ENCODE results near the gene DYTN. TPM values are rescaled to one million over a fixed set of nuclear protein-coding genes. Genes with fewer than 3 reads are reported as not detected.
A peak's percentile ranks its signal among the peaks of the same experiment; 100 is the strongest.

DYTN gene
- polyA plus RNA-seq, 3 donors = 0.13 TPM; not detected in 2

DNA sequence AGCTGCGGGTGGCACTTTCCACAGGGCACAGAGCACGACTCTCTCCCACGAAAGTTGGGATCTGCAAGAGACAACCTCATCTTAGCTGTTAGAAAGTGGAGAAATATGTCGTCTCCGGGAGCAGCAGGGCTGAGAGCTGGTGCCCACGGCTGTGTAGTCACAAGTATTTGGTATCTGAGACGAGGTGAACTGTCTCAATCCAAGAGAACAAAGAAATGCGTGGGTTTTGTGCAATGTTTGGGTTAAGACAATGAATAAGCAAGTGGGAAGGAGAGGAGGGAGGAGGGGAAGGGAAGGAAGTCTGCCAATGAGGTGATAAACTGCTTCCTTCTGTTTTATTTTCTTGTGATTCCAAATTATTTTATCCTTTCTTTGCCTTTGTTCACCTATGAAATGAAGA lies 18.0 kb downstream of the DYTN start:
- DNase-seq = no peak

DNA sequence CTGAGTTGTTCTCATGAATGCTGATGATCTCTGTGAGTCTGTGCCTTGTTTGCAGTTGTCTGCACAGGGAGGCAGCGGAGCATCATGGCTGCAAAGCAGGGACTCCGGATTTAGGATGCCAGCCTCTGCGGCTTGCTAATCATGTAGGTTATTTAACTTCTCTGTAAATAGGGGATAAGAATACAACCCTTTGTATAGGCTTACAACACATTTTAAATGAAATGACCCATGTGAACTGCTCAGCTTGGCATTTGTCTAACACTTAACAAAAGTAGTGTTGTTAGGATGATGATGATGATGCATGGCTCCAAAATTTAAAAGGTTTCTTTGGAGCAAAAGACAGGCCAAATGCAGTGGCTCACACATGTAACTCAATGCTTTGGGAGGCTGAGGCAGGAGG lies 19.4 kb downstream of the DYTN start:
- no peak for DNase-seq

DNA sequence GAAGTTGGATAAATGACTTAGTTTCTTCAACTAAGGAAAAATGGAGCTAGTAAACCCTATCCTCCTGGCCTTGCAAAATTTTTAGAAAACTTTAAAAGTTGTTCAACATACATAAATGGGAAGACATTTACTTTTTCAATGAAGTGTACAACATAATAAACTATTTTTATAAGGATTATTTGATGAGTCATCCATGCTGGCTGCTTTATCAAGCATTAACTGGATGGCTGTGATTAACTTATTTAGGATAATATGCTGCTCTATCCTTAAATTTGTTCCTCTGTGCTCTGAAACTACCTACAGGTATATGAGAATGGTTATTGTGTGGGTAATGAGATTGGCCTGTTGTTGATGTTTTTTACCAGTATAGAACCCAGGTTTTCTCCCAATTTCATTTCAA lies 21.3 kb downstream of the DYTN start:
- no peak for DNase-seq

DNA sequence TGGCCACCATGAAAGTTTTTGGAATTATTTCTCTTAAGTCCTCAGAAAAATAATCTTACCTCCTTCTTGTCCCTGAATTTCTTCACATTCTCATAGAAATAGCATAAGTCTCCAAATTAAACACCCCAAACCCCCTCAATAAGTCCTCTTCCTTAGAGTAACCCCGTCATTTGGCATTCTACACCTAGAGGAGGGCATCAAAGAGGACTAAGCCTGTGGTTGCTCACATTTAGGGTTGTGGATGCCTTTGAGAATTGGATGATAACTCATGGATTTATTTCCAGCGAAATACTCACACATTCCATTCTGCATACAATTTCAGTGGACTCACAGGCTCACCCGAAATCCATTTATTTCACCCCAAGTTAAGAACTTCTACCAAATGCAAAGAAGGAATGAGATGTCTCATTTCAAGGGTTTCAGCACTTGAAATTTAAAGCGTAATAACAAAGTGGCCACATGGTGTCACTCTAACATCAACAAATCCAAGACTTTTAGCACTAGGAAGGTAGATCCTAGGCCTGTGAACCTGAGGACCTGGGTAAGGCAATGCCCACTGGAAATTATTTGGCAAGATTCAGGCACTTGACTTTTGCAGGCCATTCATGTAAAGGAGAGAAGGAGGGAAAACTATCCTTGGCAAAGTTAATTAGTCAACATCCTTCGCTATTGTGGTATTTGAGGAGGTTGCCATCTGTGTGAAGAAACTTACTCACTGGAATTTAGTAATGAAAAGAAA lies 24.6 kb downstream of the DYTN start:
- DNase-seq = peak; percentile 59

DNA sequence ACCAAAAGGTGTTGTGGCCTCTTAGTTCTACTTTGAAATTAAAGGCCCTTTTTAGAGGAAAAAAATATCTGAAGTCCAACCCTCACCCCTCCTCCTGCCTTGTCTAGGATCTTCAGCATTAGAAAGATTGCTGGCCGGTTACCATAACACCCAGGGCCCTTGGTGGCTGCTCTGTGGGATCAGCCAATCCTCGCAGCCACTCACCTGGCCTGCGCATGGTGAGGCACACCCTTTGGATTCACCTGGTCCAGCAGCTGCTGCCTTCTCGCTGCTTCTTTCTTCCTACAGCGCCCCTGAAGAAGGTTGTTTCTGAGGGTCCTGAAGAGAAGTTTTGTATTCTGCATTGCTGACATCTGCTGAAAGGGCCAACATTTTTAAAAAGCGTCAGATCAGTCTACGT lies 25.2 kb downstream of the DYTN start:
- DNase-seq = no peak

DNA sequence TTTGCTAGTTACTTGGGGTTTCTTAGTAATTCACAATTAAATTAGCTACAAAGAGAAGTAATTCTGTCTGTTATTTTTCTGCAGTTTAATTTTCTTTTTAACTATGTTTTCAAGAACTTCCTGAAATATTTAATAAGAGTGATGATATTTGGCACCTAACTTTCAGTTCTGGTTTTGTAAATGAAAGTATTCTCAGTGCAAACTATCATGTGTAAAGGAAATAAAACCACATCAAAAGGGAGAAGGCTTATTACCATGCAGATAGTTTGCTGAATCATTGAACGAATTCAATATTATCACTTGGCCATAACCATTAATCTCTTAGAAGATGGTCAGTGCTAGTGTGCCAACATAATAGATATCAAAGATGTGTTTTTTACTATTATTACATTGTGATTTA lies 29.2 kb downstream of the DYTN start:
- DNase-seq = no peak

DNA sequence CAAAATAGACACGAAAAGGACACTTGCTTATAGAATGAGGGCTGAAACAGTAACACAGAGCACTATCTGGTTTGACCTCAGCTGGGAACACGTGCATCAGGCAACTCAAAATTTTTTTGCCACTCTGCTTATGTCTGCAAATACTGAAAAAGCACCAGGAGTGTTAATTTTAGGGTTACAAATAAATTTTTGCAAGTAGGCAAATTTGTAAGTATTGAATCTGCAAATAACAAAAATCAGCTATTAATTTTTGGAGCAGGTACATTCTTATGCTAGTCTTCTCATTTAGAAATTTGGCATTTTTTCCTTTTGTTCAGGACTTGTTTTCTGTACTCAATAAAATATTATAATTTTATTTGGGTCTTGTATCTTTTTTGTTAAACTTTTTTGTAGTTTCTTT lies 29.7 kb downstream of the DYTN start:
- DNase-seq = no peak

DNA sequence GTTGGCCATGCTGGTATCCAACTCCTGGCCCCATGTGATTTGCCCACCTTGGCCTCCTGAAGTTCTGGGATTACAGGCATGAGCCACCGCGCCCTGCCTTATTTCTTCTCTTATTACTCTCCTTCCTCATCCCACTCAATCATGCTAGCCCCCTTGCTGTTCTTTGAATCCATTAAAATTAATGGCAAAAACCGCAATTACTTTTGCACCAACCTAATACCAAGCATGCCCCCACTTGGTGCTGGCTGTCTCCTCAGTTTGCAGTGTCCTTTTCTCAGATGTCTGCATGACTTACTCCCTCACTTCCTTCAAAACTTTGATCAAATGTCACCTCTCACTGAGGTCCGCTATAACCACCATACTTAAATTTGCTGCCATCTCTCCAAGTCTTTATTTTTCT lies 34.6 kb downstream of the DYTN start:
- no peak for DNase-seq

DNA sequence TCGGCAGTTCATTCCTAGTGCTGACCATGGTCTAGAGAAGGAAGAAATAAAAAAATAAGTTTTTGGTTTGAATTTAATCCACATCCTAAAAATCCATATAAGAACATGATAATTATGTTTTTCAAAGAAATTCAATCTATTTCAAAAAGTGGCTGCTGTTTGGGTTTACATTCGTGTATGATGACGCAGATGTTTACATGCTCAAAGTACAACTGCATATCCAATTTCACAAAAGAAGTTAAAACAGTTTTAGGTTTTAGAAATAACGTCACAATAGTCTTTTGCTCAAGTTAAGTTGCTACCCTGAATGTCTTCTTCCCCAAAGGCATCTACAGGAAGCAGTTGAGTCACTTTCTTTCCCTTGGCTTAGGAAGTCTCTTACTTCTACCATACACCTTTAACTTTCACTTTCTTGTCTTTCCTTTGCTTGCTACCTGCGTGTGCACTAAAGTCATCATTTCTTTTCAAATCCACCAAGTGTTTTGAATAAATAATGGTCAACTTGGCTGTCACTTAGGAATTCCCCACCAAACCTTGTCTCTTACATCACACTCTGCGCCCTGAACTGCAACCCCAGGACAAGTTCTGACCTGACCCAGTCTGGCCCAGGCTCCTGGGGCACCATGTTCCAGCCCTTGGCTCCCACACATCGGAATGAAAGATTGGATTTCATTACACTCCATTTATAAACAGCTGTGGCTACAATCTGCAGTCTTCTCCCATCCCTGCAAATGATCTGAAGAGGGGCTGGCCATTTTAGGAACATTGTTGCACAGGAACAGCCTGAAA lies 47.5 kb downstream of the DYTN start:
- no peak for DNase-seq

DNA sequence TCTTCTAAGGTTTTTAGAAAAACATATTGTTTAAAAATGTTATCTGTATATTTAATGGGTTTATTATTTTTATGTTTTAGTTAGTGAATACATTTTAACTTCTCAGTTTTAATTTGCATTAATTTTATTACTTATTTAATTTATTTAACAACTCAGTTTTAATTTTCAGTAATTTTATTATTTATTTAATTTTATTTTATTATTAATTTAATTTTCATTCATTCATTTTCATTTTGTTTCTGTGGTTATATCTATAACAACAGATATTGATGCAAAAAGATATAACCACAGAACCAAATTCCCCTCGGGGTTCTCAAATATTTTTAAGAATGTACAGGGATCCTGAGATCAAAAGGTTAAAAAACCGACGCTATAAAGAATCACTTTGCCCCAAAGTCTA lies 52.9 kb downstream of the DYTN start:
- DNase-seq = no peak

DNA sequence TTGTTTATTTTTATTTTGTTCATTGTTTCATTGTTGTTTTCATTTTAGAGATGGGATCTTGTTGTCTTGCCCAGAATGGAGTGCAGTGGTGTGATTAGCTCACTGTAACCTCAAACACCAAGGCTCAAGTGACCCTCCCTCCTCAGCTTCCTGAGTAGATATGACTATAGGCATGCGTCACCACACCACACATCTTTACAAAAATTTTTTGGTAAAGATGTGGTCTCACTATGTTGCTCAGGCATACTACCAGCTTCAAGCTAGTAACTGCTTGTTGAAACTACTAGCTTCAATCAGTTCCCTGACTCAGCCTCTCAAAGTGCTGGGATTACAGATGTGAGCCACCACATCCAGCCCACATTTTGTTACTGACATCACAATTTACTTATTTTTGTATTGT lies 61.1 kb downstream of the DYTN start:
- no peak for DNase-seq

DNA sequence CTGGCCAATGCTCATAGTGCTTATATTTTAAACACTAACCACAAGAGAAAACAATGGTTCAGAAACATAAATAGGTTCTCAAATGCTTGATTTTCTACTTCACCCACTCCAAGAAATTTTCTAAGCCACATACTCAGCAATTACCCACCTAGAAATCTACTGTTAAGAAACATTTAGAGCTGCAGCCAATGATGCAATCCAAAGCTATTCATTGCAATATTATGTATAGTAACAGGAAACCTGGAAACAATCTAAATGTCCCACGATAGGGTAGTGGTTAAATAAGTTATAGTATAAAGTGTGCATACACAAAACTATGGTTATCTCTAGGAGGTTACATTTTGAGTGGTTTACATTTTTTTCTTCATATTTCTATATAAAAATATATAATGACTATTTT lies 70.2 kb downstream of the DYTN start:
- DNase-seq = no peak

DNA sequence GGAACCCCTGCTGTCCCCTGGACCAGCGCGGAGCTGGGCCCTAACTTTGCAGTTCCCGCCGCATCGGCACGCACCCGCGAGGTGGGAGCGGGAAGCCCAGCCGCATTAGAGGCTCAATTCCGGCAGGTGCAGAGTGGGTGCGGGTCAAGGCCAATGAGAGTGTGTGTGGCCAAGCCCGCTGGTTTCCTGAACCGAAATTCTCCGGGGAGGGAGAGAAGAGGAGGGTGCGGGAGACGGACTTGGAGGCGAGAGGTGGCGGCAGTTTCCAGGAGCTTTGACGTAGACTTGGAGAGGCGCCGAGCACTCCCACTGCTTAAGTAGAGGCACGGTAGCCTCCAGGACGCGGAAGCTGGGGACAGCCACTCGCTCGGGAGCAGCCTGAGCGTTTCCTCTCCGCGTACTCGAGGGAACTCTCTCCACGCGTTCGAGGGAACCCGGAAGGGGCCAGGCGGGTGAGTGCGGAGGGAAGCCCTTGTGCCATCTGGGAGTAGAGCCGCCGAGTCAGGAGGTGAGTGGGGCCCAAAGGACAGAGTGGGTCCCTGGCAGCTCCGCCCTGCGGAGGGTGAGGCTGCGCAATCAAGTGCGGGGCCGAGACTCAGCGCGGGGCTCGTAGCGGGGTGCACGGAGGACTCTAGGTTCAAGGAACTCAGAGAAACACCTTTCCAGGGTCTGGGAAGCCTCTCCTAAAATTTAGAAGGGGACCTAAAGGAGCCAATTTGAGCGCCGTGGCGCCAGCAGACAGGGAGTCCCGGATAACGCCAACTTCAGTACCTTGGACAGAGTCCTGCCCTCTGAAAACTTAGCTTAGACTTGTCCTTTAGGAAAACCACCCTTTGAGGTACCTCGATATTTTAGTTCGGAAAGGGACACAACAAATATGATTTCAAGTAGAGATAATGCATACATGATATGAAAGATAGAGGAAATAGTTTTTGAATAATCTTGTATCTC lies 75.8 kb downstream of the DYTN start, which contains the start of gene FAM237A:
TSS of gene FAM237A (plus strand) at position 413 of the 951 bp plus-strand sequence. CDS start 1,750 bp downstream, outside the sequence.
- DNase-seq = peak; percentile 76

DNA sequence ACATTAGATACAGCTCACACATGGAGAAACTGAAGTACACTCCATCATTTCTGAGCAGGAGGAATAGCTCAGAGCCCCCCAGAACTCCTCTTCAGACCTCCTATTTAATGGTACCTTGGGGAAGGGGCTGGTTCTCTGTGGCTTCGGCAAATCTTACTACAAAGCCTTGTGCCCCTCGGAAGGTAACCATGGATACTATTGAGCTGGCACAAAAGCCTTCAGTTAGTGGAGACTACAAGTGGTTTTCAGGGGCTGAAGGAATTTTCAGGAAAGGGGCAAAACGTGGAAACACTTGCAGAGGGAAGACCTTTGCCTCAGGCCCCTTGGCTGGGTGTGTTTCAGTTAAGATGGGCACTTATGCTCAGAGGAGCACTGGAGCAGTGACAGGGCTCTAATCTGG lies 77.0 kb downstream of the DYTN start:
- DNase-seq = no peak

DNA sequence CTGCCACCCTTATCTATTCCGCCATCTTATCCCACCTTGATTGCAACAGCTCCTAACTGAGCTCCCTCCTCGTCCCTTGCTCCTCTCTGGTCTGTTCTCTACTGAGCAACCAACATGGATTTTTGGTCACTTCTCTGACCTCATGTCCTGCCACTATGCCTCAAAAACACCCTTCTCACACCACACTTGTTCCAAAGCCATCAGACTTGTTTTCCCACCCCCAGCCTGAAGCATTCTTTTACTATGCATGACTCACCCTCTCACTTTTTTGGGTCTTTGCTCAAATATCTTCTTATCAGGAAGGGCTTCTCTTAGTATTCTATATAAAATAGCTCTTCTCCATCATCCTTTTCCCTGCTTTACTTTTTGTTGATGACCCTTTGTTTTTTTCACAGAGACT lies 78.6 kb downstream of the DYTN start:
- no peak for DNase-seq

DNA sequence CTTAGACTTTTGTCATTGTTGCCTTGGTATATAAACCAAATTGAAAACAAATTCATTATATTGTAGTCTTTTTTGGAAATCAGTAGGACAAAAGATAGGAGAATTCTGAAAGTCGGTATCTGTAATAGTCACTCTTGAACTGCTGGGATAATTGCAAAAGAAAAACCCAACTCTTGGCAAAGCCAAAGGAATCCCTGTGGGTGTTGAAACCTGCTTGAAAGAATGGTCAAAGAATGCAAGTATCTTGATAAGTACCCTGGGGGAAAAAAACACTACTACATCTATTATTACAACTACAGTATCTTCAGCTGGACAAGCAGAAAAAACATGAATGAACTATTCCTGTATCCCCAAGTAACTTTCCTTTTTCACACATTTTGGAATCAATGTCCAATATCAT lies 83.2 kb downstream of the DYTN start:
- no peak for DNase-seq

DNA sequence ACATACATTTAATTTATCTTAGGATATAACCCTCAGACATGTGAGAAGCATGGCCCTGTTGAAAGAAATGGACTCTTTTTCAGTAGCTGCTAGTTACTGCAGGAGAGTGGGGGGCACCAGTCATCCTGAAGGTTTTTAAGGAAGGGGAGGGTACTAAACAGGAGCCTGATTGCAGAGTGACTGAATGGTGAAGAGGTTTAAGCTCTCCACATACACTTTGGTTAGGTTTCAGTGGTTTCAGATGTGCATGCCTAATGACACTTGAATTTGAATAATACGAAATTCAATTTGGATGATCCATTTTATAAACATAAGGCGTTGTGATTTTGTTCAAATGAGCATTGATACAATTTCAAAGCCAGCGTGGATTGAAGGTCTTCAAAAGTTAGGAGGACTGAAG lies 86.9 kb downstream of the DYTN start:
- DNase-seq = no peak

DNA sequence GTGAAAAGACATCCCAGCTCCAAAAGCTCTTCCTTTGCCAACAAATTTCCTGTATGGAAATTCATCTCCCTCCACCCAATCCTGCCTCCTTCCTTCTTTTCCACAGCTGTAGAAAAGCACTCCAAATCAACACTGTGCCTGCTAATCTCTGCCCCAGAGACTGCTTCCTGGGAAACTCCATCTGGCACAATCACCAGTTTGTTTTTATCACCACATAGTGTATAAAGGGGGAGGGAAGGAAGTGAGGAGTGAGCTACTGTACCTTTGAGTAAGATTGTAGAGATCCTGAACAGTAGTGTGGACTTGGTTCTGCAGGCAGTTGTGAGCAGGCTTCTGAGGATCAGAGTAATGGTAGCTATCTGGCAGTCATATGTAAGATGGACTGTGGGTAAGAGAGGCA lies 90.6 kb downstream of the DYTN start:
- DNase-seq = no peak

DNA sequence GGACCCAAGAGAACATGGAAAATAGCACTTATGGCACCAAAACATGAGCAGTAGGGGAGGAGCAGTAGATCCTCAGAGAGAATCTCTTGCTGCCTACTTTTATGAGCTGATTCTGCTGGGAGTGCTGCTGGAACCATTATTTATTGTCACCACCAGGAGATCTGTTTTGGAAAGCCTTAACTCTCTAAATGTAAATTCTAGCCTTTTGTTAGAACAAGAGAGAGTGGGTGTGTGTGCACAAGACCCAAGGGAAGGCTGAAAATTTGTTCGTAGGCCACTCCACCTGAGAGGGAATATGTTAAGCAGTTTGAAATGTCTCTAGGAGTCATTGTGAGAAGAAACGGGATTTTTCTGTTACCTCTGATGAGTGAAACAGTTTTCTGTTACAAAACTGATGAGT lies 92.1 kb downstream of the DYTN start:
- no peak for DNase-seq

DNA sequence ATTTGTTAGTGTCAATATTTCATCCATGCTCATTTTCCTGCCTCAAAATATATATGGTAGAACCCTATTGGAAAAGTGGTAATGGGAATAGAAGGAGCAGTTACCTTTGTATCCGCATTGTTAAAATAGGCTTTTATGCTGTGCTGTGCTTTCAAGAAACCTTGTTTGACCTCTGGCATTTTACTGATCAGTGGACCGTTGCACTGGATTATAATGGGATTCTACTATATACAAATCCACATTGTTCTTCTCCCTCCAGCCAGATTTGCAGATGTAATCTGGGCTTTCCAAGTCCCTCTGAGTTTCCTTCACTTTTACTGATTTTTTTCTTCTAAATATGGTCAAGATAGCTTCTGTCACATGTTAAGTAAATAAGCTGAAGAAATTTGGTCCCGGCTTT lies 99.2 kb downstream of the DYTN start:
- DNase-seq = no peak

DNA sequence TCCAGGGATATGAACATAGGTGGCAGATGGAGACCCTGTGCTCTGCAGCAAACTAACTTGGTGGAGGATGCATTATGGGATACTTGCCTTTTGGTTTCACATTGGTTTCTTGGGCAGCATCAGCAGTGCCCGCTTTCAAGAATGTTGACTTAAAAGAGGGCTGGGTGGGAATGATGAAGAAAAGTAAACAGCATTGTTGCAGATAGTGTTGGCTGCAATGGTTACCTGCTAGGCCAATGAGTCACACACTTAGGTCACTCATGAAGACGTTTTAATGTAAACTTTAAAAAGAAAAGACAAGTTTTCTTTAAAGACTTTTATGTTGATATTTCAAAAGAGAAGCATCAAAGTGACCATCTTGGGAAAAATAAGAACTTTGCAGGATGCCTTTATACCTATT lies 102.0 kb downstream of the DYTN start:
- no peak for DNase-seq

DNA sequence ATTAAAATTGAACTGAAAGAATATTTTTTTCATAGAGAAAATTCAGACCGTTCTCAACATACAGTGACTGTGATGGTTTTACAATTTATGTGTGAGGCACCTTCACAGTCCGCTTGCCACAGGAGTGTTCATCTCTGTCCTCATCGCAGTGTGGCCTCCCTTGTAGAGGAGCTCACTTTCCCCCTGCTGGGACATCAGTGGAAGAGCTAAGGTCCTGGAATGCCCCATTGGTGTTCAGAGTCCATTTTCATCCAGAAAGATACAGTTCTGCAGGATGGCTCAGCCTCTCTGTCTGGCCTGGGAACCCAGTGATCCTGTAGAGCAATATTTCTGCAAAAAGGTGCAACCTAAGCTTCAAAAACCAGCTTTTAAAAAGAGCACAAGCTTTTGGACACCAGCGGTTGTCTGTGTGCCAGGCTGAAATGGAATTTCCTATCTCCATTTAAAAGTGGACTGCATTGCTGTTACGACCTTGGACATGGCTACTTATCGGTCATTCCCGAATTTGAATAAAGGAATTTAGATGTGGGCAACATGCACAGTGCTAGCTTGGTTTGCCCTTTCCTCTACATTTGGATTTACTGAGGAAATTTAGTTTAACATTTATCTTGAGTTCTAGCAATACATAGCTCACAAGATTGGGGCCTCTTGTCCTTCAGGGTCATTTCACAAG lies 102.6 kb downstream of the DYTN start:
- no peak for DNase-seq
